Measurements from ENCODE around the gene JCHAIN. TPM values are rescaled to one million over a fixed set of nuclear protein-coding genes. Genes with fewer than 3 reads are reported as not detected.

The JCHAIN gene
- total RNA-seq = 1 to 10 TPM; 1.8 to 2.7 TPM

- H3K4me3 ChIP-seq = no peak within 1 kb of the TSS
- no peak within 1 kb of the TSS for H3K27ac ChIP-seq
- no peaks in the 10 kb centered on the region for H3K36me3 ChIP-seq
- H3K4me1 ChIP-seq = no peaks in the 10 kb centered on the region
- no peaks in the 10 kb centered on the region for H3K27me3 ChIP-seq
- TF ChIP-seq, protein P1, sequence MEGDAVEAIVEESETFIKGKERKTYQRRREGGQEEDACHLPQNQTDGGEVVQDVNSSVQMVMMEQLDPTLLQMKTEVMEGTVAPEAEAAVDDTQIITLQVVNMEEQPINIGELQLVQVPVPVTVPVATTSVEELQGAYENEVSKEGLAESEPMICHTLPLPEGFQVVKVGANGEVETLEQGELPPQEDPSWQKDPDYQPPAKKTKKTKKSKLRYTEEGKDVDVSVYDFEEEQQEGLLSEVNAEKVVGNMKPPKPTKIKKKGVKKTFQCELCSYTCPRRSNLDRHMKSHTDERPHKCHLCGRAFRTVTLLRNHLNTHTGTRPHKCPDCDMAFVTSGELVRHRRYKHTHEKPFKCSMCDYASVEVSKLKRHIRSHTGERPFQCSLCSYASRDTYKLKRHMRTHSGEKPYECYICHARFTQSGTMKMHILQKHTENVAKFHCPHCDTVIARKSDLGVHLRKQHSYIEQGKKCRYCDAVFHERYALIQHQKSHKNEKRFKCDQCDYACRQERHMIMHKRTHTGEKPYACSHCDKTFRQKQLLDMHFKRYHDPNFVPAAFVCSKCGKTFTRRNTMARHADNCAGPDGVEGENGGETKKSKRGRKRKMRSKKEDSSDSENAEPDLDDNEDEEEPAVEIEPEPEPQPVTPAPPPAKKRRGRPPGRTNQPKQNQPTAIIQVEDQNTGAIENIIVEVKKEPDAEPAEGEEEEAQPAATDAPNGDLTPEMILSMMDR (IDR thresholded peaks at IDR 0.05) = no peak
- no peak for DNase-seq (ENCODE audit: low spot score)
- H3K9me3 ChIP-seq = no peaks in the 10 kb centered on the region
These were observed at the start of gene JCHAIN for GRCh38 chr4:70666369-70666768. Gene JCHAIN, minus strand, starts transcription at chr4:70666508. Its CDS starts 18 bp downstream, at chr4:70666490.

DNA sequence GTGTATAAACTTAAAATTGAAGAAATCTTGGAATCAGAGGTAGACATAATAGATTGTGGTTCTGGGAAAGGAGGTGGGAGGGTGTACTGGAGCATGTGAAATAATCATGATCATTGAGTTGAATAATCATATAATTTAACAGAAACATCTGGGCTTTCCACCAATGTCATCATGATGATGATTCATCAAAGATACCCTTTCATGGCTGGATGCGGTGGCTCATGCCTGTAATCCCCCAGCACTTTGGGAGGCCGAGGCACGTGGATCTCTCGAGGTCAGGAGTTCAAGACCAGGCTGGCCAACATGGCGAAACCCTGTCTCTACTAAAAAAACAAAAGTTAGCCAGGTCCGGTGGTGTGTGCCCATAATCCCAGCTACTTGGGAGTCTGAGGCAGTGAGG lies 48.8 kb upstream of the JCHAIN start:
- Histone ChIP-seq H3K27me3 (no peaks in the 10 kb centered on the region), H3K27ac (no peak overlapping the region), H3K36me3 (no peaks in the 10 kb centered on the region), H3K4me1 (peaks cover 0 to 10% of the 10 kb centered on the region in 2 donors), H3K9me3 (no peaks in the 10 kb centered on the region), H3K4me3 (no peak overlapping the region)
- TF ChIP-seq, protein P1 (IDR thresholded peaks at IDR 0.05) = no peak
- no peak for DNase-seq (ENCODE audit: low spot score)

DNA sequence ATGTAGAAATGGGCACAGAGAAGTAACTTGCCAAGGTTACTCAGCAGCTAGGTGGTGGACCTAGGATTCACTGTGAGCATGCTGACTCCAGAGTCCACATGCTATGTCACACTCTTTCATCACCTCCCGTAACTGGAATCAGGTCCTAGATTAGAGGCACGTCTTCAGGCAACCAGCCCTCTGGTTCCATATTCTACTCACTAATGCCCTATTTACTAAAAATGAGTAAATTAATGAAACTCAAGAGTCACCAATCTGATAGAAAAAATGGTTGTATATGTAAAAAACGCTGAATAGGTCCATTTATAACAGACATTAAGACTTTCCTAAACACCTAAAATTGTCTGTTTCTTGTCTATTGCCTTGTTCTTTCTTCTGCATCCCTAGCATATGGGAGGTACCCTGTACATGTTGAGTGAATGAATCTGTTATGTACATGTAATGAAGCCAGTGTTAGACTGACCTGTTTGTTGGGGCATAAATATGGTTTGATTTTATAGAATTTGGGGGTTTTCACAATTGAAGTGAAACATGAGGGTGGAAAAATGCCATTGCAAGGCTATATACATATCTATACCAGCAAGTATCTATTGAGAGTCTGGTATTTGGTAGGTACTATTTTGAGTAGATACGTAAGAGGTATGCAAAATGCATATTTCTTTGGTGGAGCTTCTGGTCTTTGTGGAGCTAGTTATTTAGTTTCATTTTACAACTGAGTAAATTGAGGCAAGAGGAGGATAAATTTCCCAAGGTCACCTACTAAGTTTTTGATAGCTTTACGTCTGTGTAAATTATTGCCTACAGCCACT lies 48.0 kb upstream of the JCHAIN start:
- Histone ChIP-seq H3K27me3 (no peaks in the 10 kb centered on the region), H3K4me3 (no peak overlapping the region), H3K9me3 (no peaks in the 10 kb centered on the region), H3K36me3 (no peaks in the 10 kb centered on the region), H3K27ac (no peak overlapping the region), H3K4me1 (peaks cover 0 to 10% of the 10 kb centered on the region in 2 donors)
- no peak for DNase-seq (ENCODE audit: low spot score)
- TF ChIP-seq, protein P1 (IDR thresholded peaks at IDR 0.05) = no peak

DNA sequence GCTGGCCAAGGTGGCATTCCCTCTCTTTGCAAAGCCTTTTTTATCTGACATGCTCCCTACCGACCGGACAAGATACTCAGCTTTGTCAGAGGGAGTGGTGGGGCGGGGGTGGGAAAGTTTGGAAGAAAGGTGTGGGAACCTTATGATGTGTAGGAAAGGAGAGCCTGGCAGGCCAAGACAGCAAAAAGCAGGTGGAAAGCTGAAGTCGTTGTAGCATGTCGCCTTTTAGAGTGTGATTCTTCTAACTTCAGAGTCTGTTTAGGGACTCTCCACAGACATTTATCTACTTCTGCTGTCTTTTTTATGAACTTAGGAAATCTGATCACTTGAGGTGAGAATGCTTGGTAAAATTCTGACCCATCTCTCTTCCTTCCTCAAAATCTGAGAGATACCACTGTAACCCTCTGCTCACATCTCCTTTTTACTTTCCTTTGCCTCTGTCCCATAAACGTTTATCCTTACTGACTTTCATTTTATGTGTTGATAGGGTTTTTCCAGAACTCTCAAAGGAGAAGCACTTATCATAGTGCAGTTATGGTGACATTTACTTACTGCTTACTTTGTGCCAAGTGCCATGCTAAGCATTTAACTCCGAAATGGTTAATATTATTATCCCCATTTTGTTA lies 47.3 kb upstream of the JCHAIN start:
- Histone ChIP-seq H3K27me3 (no peaks in the 10 kb centered on the region), H3K27ac (no peak overlapping the region), H3K36me3 (no peaks in the 10 kb centered on the region), H3K4me1 (peaks cover 0 to 10% of the 10 kb centered on the region in 2 donors), H3K4me3 (no peak overlapping the region), H3K9me3 (no peaks in the 10 kb centered on the region)
- DNase-seq (ENCODE audit: low spot score) = no peak
- TF ChIP-seq, protein P1 (IDR thresholded peaks at IDR 0.05) = no peak

DNA sequence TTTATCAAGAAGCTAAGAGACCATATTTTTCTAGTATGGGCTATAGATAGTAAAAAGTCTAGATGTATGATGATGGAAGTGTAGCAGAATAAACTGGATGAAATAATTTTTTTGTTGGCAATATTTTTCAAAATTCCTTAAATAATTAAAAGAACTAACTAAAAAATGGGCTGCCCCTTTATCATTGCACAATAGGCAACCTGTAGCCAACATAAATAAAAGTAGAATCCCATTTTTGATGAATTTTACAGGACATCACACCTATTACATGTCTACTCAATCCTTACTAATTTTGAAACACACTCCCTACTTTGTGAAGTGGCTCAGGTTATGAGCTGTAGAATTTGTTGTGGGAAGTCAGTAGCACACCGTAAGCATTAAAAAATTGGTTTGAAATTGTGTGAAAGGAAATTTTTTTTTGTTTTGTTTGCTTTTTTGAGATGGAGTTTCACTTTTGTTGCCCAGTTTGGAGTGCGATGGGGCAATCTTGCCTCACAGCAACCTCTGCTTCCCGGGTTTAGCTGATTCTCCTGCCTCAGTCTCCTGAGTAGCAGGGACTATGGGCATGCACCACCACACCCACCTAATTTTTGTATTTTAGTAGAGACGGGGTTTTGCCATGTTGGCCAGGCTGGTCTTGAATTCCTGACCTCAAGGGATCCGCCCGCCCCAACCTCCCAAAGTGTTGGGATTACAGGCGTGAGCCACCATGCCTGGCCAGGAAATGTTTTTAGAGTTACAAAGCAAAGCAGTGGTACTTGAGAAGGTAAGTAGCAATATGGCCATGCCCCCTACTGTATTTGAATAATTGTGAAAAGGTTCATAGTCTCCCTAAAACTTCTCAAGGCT lies 46.5 kb upstream of the JCHAIN start:
- H3K27me3 ChIP-seq = no peaks in the 10 kb centered on the region
- no peaks in the 10 kb centered on the region for H3K36me3 ChIP-seq
- H3K4me3 ChIP-seq = no peak overlapping the region
- H3K9me3 ChIP-seq = no peaks in the 10 kb centered on the region
- H3K4me1 ChIP-seq = peaks cover 0 to 10% of the 10 kb centered on the region in 2 donors
- TF ChIP-seq, protein P1 (IDR thresholded peaks at IDR 0.05) = no peak
- no peak overlapping the region for H3K27ac ChIP-seq
- DNase-seq (ENCODE audit: low spot score) = no peak
